K562 (cell line): ENCODE results near the gene FERMT3. TPM values are rescaled to one million over a fixed set of nuclear protein-coding genes. Genes with fewer than 3 reads are reported as not detected.

Experiments used
- CCAR2 ChIP-seq: fragments of 200-400 bp; formaldehyde crosslinking; IDR thresholded peaks from 2 replicates; pipeline ENCODE4 v1.6.1; 2017; ENCODE audit warnings: mild to moderate bottlenecking, low read depth, low read length
- CHD2 ChIP-seq: IDR thresholded peaks from 2 replicates; pipeline ENCODE4 v1.6.1; 2011; ENCODE audit warnings: low read depth, low read length
- ERF ChIP-seq: fragments of 450-650 bp; formaldehyde crosslinking; IDR thresholded peaks from 2 replicates; pipeline ENCODE4 v1.4.0; 2020; ENCODE audit warnings: mild to moderate bottlenecking, mixed read lengths
- ESRRA ChIP-seq: fragments of 450-650 bp; IDR thresholded peaks from 2 replicates; pipeline ENCODE4 v1.6.1; 2014; ENCODE audit warnings: low read depth, mild to moderate bottlenecking, moderate library complexity, borderline replicate concordance
- GABPB1 ChIP-seq: sonication (generic); formaldehyde crosslinking; IDR thresholded peaks from 2 replicates; pipeline ENCODE4 v1.8.0; 2022; ENCODE audit warnings: mild to moderate bottlenecking, missing genetic modification reagents
- HDAC1 ChIP-seq, 2 experiments: fragments of 450-650 bp; IDR thresholded peaks; 2 replicates each; pipeline ENCODE4 v1.6.1; 2016 to 2017; ENCODE audit warnings: inconsistent platforms in 1 of 2, mild to moderate bottlenecking in 1 of 2, moderate library complexity in 1 of 2
- HOMEZ ChIP-seq: fragments of 250-450 bp; sonication (Bioruptor Pico); IDR thresholded peaks from 2 replicates; pipeline ENCODE4 v1.4.0; 2020; ENCODE audit warnings: mild to moderate bottlenecking, moderate library complexity
- KLF1 ChIP-seq: fragments of 450-650 bp; IDR thresholded peaks from 2 replicates; pipeline ENCODE4 v1.6.1; 2016; ENCODE audit warnings: missing genetic modification characterization, missing compliant biosample characterization
- MIER1 ChIP-seq: fragments of 450-650 bp; IDR thresholded peaks from 2 replicates; pipeline ENCODE4 v1.6.1; 2016; ENCODE audit warnings: antibody characterized with exemption, mild to moderate bottlenecking, low read depth
- MTA3 ChIP-seq: fragments of 450-650 bp; formaldehyde crosslinking; IDR thresholded peaks from 2 replicates; pipeline ENCODE4 v1.6.1; 2017; ENCODE audit warnings: mild to moderate bottlenecking, borderline replicate concordance
- MTF1 ChIP-seq: fragments of 250-450 bp; sonication (Bioruptor Pico); IDR thresholded peaks from 2 replicates; pipeline ENCODE4 v1.9.0; 2021; ENCODE audit warnings: moderate library complexity, mild to moderate bottlenecking, inconsistent platforms, borderline replicate concordance
- NONO ChIP-seq, 2 experiments: fragments of 200-400 bp in 1 of 2; fragments of 450-650 bp in 1 of 2; formaldehyde crosslinking in 1 of 2; IDR thresholded peaks; 2 replicates each; pipeline ENCODE4 v1.6.1; 2017; ENCODE audit warnings: low read depth in 2 of 2, mild to moderate bottlenecking in 2 of 2, moderate library complexity in 2 of 2, low read length in 1 of 2
- RBM17 ChIP-seq: fragments of 200-400 bp; formaldehyde crosslinking; IDR thresholded peaks from 2 replicates; pipeline ENCODE4 v1.6.1; 2017; ENCODE audit warnings: low read depth, mild to moderate bottlenecking, low read length, borderline replicate concordance
- SFPQ ChIP-seq: fragments of 200-400 bp; formaldehyde crosslinking; IDR thresholded peaks from 2 replicates; pipeline ENCODE4 v1.6.1; 2017; ENCODE audit warnings: mild to moderate bottlenecking, low read depth, low read length, moderate library complexity
- SMAD3 ChIP-seq: fragments of 450-650 bp; formaldehyde crosslinking; conservative IDR thresholded peaks from 2 replicates; pipeline ENCODE4 v1.4.0; 2020; ENCODE audit warnings: mild to moderate bottlenecking
- SP1 ChIP-seq: sonication (generic); formaldehyde crosslinking; IDR thresholded peaks from 2 replicates; pipeline ENCODE4 v1.8.1; 2022; ENCODE audit warnings: mild to moderate bottlenecking, missing genetic modification reagents
- SREBF2 ChIP-seq: sonication (generic); formaldehyde crosslinking; IDR thresholded peaks from 2 replicates; pipeline ENCODE4 v1.4.0; 2020; ENCODE audit warnings: mild to moderate bottlenecking, missing genetic modification reagents
- ZBTB43 ChIP-seq: sonication (generic); formaldehyde crosslinking; IDR thresholded peaks from 2 replicates; pipeline ENCODE4 v1.8.0; 2023; ENCODE audit warnings: mild to moderate bottlenecking, missing genetic modification reagents
- ZFP1 ChIP-seq: fragments of 450-650 bp; formaldehyde crosslinking; IDR thresholded peaks from 2 replicates; pipeline ENCODE4 v1.4.0; 2020; ENCODE audit warnings: mild to moderate bottlenecking, mixed read lengths
- ZFX ChIP-seq: sonication (generic); formaldehyde crosslinking; IDR thresholded peaks from 2 replicates; pipeline ENCODE4 v1.8.0; 2022; ENCODE audit warnings: mild to moderate bottlenecking, missing genetic modification reagents, moderate library complexity
- ZNF282 ChIP-seq: sonication (generic); formaldehyde crosslinking; IDR thresholded peaks from 2 replicates; pipeline ENCODE4 v1.8.1; 2023; ENCODE audit warnings: missing genetic modification reagents
- ZNF3 ChIP-seq: fragments of 250-450 bp; sonication (Bioruptor Pico); IDR thresholded peaks from 2 replicates; pipeline ENCODE4 v1.5.0; 2021; ENCODE audit warnings: mild to moderate bottlenecking, moderate library complexity
- ZNF311 ChIP-seq: fragments of 250-450 bp; sonication (Bioruptor Pico); IDR thresholded peaks from 2 replicates; pipeline ENCODE4 v1.4.0; 2020; ENCODE audit warnings: mild to moderate bottlenecking, moderate library complexity
- ZNF347 ChIP-seq: fragments of 450-650 bp; formaldehyde crosslinking; IDR thresholded peaks from 2 replicates; pipeline ENCODE4 v1.4.0; 2020; ENCODE audit warnings: low read depth, mild to moderate bottlenecking, moderate library complexity
- ZNF408 ChIP-seq: fragments of 250-450 bp; sonication (Bioruptor Pico); IDR thresholded peaks from 2 replicates; pipeline ENCODE4 v1.4.0; 2020; ENCODE audit warnings: low read depth, mild to moderate bottlenecking, moderate library complexity
- ZNF445 ChIP-seq: fragments of 250-450 bp; sonication (Bioruptor Pico); IDR thresholded peaks from 2 replicates; pipeline ENCODE4 v1.4.0; 2020; ENCODE audit warnings: low read depth, mild to moderate bottlenecking, moderate library complexity
- polyA plus RNA-seq, 8 experiments: library from polyadenylated mRNA; depleted of rRNA in 4 of 8; stranded (reverse) in 5 of 8; unstranded in 3 of 8; fragments of >200 nt; fragmentation: Nextera tagmentation in 2 of 8; fragmentation: Illumina TruSeq in 1 of 8; extraction: Ambion mirVana in 2 of 8; extraction: Trizol in 1 of 8; gene quantifications; 2 replicates each; pipeline versions ENCODE4 v1.2.1 to v1.2.3, GENCODE V29; 2011 to 2014; ENCODE audit warnings: inconsistent platforms in 1 of 8, missing spikeins in 1 of 8
- total RNA-seq, 7 experiments: library from RNA; depleted of rRNA in 6 of 7; stranded (reverse); fragments of >200 nt in 6 of 7; fragmentation: Illumina TruSeq in 2 of 7; extraction: Trizol in 2 of 7; gene quantifications; 2 replicates each; pipeline versions ENCODE4 v1.2.1 to v1.2.3, GENCODE V29; 2011 to 2021; ENCODE audit warnings: low replicate concordance in 1 of 7

Gene FERMT3
- total and polyA plus RNA-seq, 9 of the 15 experiments (the other 6 are each of a cell fraction or from before 2014, with no cell fraction given): 3.2 to 275 (median 79.7) TPM

GRCh38 chr11:64269540-64270220 lies 63.2 kb downstream of the FERMT3 start (continued):
- TF ChIP-seq ZBTB43 (CRISPR knock-in tag) (no peak), ZNF408 (CRISPR knock-in tag) (no peak), ZNF311 (CRISPR knock-in tag) (no peak), KLF1 (tag) (no peak), HDAC1 (IDR thresholded peaks at IDR 0.05) (no peak), ZNF347 (CRISPR knock-in tag) (no peak), SREBF2 (CRISPR knock-in tag) (no peak), SFPQ (no peak), MIER1 (no peak), MTF1 (CRISPR knock-in tag) (no peak), ZFP1 (CRISPR knock-in tag) (peak; percentile 29; the same call in 1 of the 2 replicates), GABPB1 (CRISPR knock-in tag) (peak; percentile 99), ERF (CRISPR knock-in tag) (peak; percentile 74), CHD2 (no peak), ZNF282 (peak; percentile 70; the same call in 1 of the 2 replicates), HOMEZ (CRISPR knock-in tag) (no peak), ESRRA (peak; percentile 97), ZNF445 (CRISPR knock-in tag) (no peak), ZFX (CRISPR knock-in tag) (peak; percentile 90), ZNF3 (CRISPR knock-in tag) (no peak), SP1 (CRISPR knock-in tag) (peak; percentile 98), SMAD3 (CRISPR knock-in tag) (no peak), NONO (IDR thresholded peaks at IDR 0.05; ENCODE audit: low read depth in 2 of 2, low read length in 1 of 2) (0 out of 4 replicates have a peak, but pooled peaks of 1 of the 2 experiments have one; percentile 57), MTA3 (peak; percentile 82), CCAR2 (no peak), RBM17 (no peak)
